Neural progenitor cell (in vitro differentiated cells): ENCODE measurements around the gene AHNAK2. TPM values are rescaled to one million over a fixed set of nuclear protein-coding genes. Genes with fewer than 3 reads are reported as not detected.
A peak's percentile ranks its signal among the peaks of the same experiment; 100 is the strongest.

Experiments used
- DNase-seq: peaks from one replicate; pipeline ENCODE4 v3.0.0-alpha.2; 2016; ENCODE audit warnings: low spot score
- H2AFZ ChIP-seq: fragments of 200-600 bp; sonication (generic); replicated peaks from 2 replicates; pipeline ENCODE4 v1.6.1; 2016; ENCODE audit warnings: antibody characterized with exemption
- H3F3A ChIP-seq: fragments of 200-600 bp; sonication (generic); 2 replicates; pipeline ENCODE4 v1.6.1; 2016; ENCODE audit warnings: antibody characterized with exemption, low read depth
- H3K27ac ChIP-seq: fragments of 200-600 bp; sonication (generic); 2 replicates; pipeline ENCODE4 v1.5.1; 2016; ENCODE audit warnings: mild to moderate bottlenecking
- H3K27me3 ChIP-seq: fragments of 200-600 bp; sonication (generic); 2 replicates; pipeline ENCODE4 v1.6.1; 2016; ENCODE audit warnings: mild to moderate bottlenecking, moderate library complexity
- H3K36me3 ChIP-seq: fragments of 200-600 bp; sonication (generic); 2 replicates; pipeline ENCODE4 v1.5.1; 2016
- H3K4me1 ChIP-seq: fragments of 200-600 bp; sonication (generic); 2 replicates; pipeline ENCODE4 v1.6.1; 2016; ENCODE audit warnings: mixed run types
- H3K4me2 ChIP-seq: fragments of 200-600 bp; sonication (generic); 2 replicates; pipeline ENCODE4 v1.6.1; 2016
- H3K4me3 ChIP-seq: fragments of 200-600 bp; sonication (generic); 2 replicates; pipeline ENCODE4 v1.5.1; 2016
- H3K79me2 ChIP-seq: fragments of 200-600 bp; sonication (generic); 2 replicates; pipeline ENCODE4 v1.6.1; 2016; ENCODE audit warnings: low read depth
- H3K9ac ChIP-seq: fragments of 200-600 bp; sonication (generic); 2 replicates; pipeline ENCODE4 v1.6.1; 2016
- H3K9me3 ChIP-seq: fragments of 200-600 bp; sonication (generic); 2 replicates; pipeline ENCODE4 v1.5.1; 2016; ENCODE audit warnings: low read depth
- H4K20me1 ChIP-seq: fragments of 200-600 bp; sonication (generic); 2 replicates; pipeline ENCODE4 v1.6.1; 2016; ENCODE audit warnings: low read depth
- H3K27ac Mint-ChIP-seq: 3 replicates; pipeline ENCODE4 v1.8.0; 2021; ENCODE audit warnings: mixed read lengths
- H3K27me3 Mint-ChIP-seq: 2 replicates; pipeline ENCODE4 v1.8.0; 2022; ENCODE audit warnings: low read depth, mild to moderate bottlenecking, inconsistent platforms, moderate library complexity, mixed read lengths; ENCODE audit not compliant: insufficient read depth
- H3K36me3 Mint-ChIP-seq: 3 replicates; pipeline ENCODE4 v1.8.0; 2021; ENCODE audit warnings: mixed read lengths
- H3K4me1 Mint-ChIP-seq: 3 replicates; pipeline ENCODE4 v1.8.0; 2021; ENCODE audit warnings: mixed read lengths
- H3K4me3 Mint-ChIP-seq: 3 replicates; pipeline ENCODE4 v1.8.0; 2021; ENCODE audit warnings: mild to moderate bottlenecking, moderate library complexity, mixed read lengths
- H3K9me3 Mint-ChIP-seq: 3 replicates; pipeline ENCODE4 v1.8.0; 2020; ENCODE audit warnings: mixed read lengths
- CTCF ChIP-seq: fragments of 200-600 bp; sonication (generic); IDR thresholded peaks from 2 replicates; pipeline ENCODE4 v1.5.1; 2017; ENCODE audit warnings: antibody characterized with exemption, mild to moderate bottlenecking
- EZH2 ChIP-seq: fragments of 200-600 bp; sonication (generic); IDR thresholded peaks from 2 replicates; pipeline ENCODE4 v1.6.1; 2017; ENCODE audit warnings: antibody characterized with exemption, mild to moderate bottlenecking, moderate library complexity
- EZH2phosphoT487 ChIP-seq: fragments of 200-600 bp; sonication (generic); IDR thresholded peaks from 2 replicates; pipeline ENCODE4 v1.6.1; 2017; ENCODE audit warnings: antibody characterized with exemption
- total RNA-seq: library from RNA; depleted of rRNA; stranded (reverse); fragments of >200 nt; gene quantifications from 2 replicates; pipeline ENCODE4 v1.2.3, GENCODE V29; 2015; ENCODE audit warnings: low replicate concordance

Gene AHNAK2
- total RNA-seq, 1 donor from 2014 or later = 0.77 TPM

GRCh38 chr14:104964546-104964945 is 13.6 kb downstream of the AHNAK2 start:
- Histone ChIP-seq H3K4me3 (no peak overlapping the region), H3K9me3 (no peaks in the 10 kb centered on the region), H3K36me3 (no peaks in the 10 kb centered on the region), H3K27ac (no peak overlapping the region), H3K79me2 (no peaks in the 10 kb centered on the region), H3F3A (peaks cover 11% of the 10 kb centered on the region), H3K4me1 (peaks cover 14% of the 10 kb centered on the region), H4K20me1 (no peaks in the 10 kb centered on the region), H3K27me3 (peaks cover 19% of the 10 kb centered on the region), H2AFZ (no peak overlapping the region), H3K4me2 (no peak overlapping the region), H3K9ac (no peak overlapping the region)
- Mint-ChIP-seq H3K27ac (no peak overlapping the region), H3K9me3 (no peaks in the 10 kb centered on the region), H3K4me1 (peaks cover 9% of the 10 kb centered on the region), H3K4me3 (no peak overlapping the region), H3K36me3 (no peaks in the 10 kb centered on the region), H3K27me3 (peaks cover 7% of the 10 kb centered on the region)
- TF ChIP-seq CTCF (no peak), EZH2phosphoT487 (no peak), EZH2 (no peak)
- DNase-seq = no peak

DNA sequence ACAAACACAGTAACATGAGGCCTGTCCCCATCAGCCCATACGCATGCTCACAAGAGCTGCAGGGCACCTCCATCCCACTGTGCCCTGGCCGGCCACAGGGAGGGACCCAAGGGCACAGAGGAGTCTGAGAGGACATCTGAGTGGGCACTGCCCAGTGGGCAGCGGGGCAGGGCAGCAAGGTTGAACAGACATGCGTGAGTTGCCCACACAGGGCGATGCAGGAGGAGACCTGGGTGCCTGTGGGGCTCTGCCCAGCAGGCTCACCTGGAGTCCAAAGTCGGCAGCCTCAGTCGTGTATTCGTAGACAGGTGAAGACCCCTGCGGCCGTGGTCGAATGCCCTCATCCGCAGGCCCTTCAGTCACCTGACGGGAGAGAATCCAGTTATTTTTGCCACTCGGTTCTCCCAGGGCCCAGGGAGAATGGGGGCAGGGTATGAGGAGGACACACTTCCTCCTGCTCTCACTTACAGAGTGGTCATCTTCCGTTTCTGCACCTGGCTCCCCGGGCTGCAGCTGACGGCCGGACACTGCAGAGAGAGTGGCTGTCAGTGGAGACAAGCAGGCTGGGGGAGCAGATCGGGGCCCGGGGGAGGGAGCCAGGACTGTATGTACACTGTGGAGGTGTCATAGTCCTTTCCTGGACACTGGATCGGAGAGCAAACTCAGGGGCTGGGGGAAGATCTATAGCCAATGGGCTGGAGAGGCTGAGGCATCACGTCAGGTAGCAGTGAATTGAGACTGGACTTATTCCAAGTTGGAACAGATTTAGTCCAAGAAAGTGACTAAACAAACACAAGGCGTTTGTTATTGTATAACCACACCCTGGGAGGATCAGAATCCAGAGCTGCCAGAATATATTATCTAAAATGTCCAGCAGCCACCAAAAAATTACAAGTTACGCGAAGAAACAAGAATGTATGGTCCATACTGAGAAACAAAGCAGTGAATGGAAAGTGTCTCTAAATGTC is 20.7 kb downstream of the AHNAK2 start:
- TF ChIP-seq EZH2phosphoT487 (no peak), CTCF (no peak), EZH2 (no peak)
- no peaks in the 10 kb centered on the region for H3K9me3 ChIP-seq
- no peak overlapping the region for H3K4me3 ChIP-seq
- H3K9me3 Mint-ChIP-seq = no peaks in the 10 kb centered on the region
- H4K20me1 ChIP-seq = no peaks in the 10 kb centered on the region
- H3K27me3 ChIP-seq = peaks cover 4% of the 10 kb centered on the region
- H3K9ac ChIP-seq = no peak overlapping the region
- no peaks in the 10 kb centered on the region for H3K4me1 ChIP-seq
- no peaks in the 10 kb centered on the region for H3K79me2 ChIP-seq
- H3K4me3 Mint-ChIP-seq = no peak overlapping the region
- no peaks in the 10 kb centered on the region for H3K36me3 ChIP-seq
- no peak for DNase-seq
- H3K4me1 Mint-ChIP-seq = no peaks in the 10 kb centered on the region
- no peaks in the 10 kb centered on the region for H3K36me3 Mint-ChIP-seq
- no peak overlapping the region for H3K4me2 ChIP-seq
- peaks cover 5% of the 10 kb centered on the region for H3K27me3 Mint-ChIP-seq
- no peaks in the 10 kb centered on the region for H3F3A ChIP-seq
- no peak overlapping the region for H2AFZ ChIP-seq
- no peak overlapping the region for H3K27ac Mint-ChIP-seq
- H3K27ac ChIP-seq = no peak overlapping the region

DNA sequence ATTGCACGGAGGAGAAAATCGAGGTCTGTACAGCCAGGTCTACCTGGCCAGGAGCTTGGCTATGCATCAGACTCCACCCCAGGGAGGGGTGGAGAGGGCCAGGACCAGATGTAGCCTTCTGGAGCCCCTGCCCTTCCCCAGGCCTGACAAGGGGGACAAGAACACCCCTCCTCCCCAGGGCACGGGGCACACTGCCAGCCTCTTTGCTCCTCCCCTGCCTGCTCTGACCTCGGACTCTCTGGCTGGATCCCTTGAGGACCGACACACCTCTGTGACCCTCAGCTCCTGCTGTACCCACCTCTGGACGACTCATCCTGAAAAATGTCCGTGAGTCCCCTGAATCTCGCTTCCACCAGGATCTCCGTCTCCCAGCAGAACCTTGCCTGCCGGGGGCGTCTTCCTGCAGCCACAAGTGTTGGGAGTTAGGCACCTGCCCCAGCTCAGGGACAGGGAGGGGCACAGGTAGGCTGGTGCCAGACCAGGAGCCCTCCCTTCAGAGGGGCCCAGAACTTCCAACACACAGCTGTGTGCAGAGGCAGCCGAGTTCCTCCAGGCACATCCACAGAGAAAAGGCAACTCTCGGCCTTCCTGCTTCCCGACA is 21.8 kb downstream of the AHNAK2 start:
- no peak for DNase-seq
- TF ChIP-seq EZH2 (no peak), CTCF (no peak), EZH2phosphoT487 (no peak)
- Histone ChIP-seq H3K27me3 (peaks cover 4% of the 10 kb centered on the region), H3K79me2 (no peaks in the 10 kb centered on the region), H3K4me1 (no peaks in the 10 kb centered on the region), H3K27ac (no peak overlapping the region), H3K4me3 (no peak overlapping the region), H3K4me2 (no peak overlapping the region), H3K9me3 (no peaks in the 10 kb centered on the region), H3K9ac (no peak overlapping the region), H2AFZ (no peak overlapping the region), H4K20me1 (no peaks in the 10 kb centered on the region), H3F3A (no peaks in the 10 kb centered on the region), H3K36me3 (no peaks in the 10 kb centered on the region)
- Mint-ChIP-seq H3K9me3 (no peaks in the 10 kb centered on the region), H3K36me3 (no peaks in the 10 kb centered on the region), H3K4me1 (no peaks in the 10 kb centered on the region), H3K4me3 (no peak overlapping the region), H3K27ac (peak overlapping the region; percentile 60), H3K27me3 (peaks cover 5% of the 10 kb centered on the region)
